GM10847 (cell line): ENCODE data around the gene CCNQ.

Experiments
- POLR2A ChIP-seq: IDR thresholded peaks from 2 replicates; pipeline ENCODE4 v1.6.1; 2011; ENCODE audit not compliant: insufficient read length; ENCODE audit errors: extremely low read depth

The CCNQ gene

DNA sequence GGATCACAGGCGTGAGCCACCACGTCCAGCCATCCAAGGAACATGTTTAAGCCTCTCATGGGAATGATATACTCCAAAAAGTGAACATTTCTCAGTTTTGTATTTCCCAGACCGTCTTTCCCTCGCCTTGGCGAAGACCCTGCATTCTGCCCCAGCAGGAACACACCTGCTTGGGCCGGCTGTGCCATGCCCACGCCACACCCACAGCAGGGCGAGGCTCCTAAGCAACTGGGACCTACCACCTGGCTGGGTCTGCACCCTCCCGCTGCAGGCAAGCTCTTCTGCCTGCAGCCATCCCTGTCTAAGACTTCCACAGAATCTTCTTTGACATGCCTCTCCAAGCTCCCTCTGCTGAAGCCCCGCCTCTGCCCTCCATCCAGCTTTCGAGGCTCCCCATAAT, 3.6 kb downstream of the CCNQ start:
- no peak for TF ChIP-seq POLR2A

DNA sequence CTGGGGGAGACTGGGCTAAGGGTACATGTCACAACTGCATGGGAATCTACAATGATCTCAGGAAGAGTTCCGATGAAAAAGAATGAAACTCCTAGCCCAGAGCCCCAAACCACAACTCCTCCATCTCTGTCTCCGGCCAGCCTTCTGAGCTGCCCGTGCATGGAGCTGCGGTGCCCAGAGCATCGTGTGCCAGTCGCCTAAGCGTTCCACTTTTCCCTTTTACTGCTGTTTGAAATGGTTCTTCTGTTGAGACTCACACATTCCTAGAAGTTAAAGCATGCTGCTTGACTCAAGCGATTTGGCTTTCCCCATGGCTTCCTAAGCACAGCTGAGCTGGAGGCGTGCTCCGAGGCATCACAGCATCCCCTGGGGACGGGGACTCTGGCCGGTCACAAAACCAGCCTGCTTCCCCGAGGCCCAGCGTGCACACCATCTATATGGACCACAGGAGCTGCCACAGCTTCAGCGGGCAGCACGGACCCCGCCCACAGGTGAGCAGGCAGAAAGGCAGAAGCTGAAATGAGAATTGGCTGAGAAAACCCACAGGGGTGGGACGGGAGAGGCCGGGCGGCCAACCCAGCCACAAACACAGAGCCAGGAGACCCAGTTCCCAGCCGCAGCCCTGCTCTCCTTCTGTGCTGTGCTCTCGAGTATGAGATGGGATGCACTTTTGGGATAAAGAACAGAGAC, 5.0 kb downstream of the CCNQ start:
- no peak for TF ChIP-seq POLR2A

DNA sequence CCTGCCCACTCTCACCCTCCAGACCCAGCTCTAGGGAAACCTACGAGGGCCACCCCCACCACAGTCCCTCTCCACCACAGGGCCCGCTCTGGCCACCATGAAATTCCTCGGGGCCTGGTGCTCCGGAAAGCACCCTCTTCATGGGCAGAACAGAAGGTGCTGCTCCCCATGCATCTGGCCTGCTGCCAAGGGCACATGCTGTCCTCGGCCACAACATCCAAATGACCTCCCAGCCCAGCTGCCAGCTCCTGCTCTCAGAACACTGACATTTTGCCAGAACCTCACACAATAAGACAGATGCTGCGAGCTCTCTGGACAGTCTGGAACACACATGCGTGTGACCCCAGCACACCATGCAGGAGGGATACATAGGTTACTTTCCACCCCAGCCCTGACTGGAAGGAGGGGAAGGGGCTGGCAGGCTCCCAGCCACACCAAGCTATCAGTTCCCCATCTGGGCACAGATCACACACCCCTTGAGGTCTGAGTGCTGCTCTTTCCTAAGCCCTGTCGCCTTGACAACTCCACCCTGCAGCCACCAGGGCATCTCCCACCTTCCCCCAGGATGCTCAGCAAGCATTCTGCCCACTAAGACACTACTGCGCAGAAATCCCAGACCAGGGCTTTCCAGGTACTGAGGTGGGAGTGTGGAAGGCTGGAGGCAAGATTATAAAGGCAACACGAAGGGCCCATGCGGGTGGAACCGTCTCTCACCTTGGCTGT, 5.8 kb downstream of the CCNQ start:
- TF ChIP-seq POLR2A, result no peak

DNA sequence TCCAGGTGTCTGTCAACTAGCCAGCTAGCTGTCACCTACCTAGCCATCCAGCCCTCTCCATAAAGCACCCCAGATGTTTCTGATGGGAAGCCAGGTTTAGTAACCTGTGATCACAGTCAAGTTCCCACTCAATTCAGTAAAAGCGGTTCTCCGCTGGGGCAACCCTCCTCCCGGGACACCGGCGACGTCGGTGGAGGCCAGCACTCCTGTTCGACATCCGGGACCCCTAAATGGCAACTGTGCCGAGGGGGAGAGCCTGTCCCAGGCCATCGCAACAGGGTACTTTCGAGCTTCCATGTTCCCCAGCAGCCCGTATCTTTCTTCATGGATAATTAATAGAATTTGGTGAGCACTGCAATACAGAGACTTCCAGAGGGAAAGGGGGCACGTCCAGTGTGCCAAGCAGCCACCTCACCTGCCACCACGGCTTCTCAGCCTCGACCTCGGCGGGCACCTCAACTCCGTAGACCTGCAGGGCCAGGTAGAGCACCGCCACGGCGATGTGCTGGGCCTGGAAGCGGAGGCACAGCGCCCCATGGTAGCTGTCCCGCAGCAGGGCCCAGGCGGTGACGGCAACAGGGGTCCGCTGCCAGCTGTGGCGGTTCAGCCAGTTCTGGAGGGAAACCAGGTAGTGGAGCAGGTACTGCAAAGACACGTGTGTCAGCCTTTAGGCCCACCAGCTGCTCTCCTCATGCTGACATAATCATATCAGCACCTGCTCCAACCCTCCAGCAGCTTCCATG, 6.7 kb downstream of the CCNQ start:
- TF ChIP-seq POLR2A, result no peak

DNA sequence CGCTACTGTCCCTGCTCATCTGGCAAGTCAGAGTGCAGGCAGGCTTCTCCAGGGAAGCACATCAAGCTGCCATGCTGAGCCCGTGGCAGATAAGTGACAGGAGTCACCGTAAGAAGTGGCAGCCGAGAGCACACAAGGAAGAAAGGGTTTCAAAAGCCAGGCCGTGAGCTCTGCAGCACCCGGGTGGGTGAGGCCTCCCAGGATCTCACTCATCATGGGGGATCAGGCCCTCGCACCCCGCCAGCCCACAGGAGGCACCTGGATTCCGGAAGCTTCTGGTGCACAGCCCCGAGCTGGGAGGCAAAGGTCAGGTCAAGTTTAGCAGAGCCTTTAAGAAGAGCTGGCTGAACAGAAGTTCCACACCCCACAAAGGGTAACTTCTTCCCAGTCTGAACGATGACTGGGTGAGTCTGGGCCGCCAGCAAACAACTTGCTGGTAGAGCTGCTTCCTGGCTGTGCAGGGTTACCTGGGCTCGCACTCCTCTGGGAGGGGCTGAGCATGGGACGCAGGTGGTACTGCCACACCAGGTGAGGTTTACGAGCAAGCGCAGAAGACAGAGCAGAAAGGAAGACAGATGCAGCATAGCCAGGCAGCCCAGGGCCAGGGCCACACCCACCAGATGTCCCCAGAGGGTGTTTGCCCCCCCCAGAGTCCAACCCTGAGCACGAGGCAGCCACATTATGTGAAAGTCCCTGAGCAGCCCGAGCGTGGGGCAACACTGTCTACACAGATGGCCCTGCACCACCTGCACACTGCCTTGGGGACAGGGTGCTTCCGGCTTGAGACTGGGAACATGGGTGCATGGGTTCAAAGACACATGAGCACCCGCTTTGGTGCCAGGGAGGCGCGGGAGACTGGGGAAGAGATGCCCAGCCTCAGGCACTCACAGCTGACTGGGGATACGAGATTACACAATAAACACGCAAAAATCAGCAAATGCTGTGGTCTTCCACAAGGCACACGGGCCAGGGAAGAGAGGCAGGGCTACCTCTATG, 7.7 kb downstream of the CCNQ start:
- no peak for TF ChIP-seq POLR2A

DNA sequence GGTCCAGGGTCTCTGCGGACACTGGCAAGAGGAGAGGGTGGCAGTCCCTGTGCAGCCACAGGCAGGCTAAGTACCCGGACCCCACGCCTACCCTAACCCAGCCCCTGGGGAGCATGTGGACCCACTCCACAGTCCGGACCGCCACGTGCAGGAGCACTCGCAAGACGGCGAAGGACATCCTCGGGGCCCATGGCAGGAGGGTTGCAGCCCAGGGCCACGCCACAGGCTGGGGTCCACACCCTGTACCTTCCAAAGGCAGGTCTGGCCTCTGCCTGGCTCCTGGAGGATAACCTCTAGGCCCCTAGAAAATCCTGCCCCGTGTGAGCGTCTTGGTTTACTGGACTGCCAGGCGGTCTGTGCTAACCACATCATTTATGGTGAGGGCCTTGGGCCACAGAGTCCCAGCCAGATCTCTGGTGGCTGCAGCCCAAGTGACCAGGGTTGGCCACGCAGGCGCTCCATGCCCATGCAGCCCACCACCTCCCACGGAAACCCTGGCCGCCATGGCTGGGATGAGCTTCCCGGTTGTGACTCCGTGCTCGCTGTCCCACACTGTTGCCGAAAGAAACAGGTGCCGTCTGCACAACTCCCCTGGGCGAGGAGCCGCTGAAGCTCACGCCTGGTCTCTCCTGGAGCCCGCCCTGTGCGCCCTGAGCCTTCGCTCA, 10.0 kb downstream of the CCNQ start:
- TF ChIP-seq POLR2A, result no peak

DNA sequence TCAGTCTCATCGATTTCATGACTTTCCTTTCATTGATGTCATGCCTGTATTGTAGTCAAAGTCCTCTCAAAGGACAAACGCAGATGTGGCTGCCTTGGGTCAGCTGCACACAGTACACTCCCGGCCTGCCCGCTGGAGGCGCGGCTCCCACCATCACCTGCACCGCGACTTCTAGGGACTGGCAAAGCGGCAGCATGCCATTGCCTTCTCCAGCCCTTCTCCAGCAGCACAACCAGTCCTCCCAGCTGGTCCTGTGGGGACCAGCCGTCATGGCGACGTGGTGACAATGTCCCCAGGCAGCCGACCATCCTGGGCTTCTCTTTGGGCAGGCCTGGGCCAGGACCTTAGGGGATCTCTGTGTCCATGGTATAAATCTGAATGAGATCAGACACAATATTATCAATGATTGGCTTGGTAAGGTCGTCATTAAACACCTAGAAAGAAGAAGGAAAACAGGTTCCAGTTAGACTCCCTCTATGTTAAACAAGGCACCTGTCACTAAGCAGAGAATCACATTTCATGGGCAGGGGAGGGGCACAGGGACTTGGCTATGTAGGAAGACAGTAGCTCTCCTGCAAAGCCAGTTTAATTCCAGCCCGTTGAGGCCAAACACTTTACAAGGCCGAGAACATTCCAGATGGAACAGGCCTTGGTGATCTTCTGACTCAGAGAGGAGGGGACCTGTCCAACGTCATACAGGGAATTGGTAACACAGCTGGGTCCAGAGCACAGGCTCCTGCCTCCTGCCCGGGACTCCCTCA, 10.7 kb downstream of the CCNQ start:
- TF ChIP-seq POLR2A, result no peak

DNA sequence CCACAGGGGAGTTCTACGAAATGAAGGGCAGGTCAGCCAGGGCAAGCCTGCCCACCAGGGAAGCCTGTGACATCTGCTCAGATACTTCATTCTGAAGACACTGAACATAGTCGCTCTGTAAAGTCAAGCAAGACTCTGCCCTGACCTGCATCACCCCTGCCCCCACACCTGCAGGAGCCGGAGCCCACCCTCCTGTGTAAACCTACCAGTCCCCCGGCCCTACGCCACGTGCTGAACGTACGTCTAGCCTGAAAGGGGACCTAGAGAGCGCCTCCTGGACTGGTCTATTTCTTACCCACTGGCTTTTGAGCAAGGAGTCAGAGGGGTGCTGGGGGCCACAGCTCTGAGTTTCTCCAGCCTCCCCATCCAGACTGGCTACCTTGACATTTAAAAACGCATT, 11.6 kb downstream of the CCNQ start:
- TF ChIP-seq POLR2A, result no peak

DNA sequence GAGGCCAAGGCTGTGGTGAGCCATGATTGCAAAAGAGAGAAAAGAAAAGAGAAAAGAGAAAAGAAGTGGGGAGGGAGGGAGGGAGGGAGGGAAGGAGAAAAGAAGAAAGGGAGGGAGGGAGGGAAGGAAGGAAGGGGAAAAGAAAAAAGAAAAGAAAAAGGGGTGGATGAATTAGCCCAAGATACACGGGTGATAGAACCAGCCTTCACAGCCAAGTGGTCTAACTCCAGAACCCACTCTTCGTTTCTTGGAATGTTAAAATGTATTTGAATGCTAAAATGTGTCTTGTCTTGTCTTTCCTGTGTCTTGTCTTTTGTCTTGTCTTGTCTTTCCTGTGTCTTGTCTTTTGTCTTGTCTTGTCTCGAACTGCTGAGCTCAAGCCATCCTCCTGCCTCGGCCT, 13.1 kb downstream of the CCNQ start:
- no peak for TF ChIP-seq POLR2A

DNA sequence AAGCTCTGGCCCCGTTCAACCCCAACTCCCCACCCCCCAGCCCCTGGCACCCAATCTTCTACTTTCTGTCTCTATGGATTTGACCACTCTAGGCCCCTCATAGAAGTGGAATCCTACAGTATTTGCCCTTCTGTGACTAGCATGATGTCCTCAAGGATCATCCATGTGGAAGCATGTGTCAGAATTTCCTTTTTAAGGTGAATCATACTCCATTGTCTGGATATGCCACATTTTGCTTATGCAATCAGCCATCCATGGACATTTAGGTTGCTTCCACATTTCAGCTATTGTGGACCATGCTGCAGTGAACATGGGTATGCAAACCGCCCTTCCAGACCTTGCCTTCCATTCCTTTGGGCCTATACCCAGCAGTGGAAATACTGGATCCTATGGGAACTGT, 15.5 kb downstream of the CCNQ start:
- TF ChIP-seq POLR2A, result no peak

DNA sequence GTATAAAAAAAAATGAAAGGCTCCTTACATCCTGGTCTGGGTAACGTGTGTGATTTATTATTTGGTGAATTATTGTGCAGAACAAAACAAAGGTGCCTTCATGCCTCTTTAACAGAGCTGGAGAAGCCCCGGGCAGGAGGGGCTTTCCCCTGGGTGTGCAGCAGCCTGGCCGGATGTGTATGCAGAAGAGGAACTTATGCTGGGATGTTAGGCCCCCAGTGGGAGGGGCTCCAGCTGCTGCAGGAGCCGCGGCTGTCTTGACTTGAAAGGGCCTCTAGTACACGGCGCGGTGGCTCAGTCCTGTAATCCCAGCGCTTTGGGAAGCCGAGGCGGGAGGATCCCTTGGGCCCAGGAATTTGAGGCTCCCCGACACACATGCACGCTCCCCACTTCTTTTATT, 16.0 kb downstream of the CCNQ start:
- no peak for TF ChIP-seq POLR2A

DNA sequence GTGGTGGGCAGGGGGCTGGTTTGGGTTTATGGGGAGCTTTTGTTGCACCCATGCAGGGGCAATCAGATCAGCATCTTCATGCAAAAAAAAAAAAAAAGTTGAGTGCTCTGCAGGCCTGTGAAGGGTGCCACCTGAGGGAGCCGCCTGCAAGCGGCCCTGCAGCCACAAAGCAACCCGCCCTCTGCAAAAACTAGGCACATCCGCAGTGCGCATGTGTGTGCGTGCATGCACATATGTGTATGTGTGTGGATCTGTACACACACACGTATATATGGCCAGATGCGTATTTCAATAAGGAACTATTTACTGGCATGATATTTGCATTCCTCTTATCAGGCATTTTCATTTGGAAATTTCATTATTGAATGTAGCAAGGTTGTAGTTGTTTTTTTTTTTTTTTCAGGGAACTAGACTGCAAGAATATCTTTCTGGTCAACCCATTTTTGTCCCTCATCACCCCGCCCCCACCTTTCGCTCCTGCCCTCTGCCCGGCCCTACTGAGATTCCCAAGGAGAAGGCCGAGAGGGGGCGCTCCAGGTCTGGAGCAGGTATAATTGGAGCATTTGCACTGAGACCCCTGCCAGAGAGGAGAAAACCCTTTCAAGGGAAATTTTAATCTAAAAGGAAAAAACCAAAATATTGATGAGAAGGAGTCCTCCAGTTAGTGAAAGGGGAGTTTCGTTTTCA, 18.1 kb downstream of the CCNQ start:
- TF ChIP-seq POLR2A, result no peak

DNA sequence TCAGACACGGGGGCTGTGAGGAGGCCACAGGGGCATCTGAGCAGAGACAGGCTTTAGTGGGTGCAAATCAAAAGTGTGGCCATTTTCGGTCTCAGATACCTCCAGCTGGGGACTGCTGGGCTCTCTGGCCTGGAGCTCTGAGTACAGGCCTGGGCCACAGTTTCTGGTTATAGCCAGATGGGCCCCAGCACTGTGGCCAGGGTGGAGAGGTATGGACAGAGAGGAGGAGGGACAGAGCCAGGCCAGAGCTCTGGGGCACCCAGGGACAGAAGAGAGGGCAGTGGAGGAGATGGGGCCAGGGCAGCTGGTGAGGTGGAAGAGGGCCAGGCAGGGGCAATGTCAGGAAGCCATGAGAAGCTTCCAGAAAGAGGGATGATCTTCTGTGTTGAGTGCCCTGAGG, 20.1 kb downstream of the CCNQ start:
- TF ChIP-seq POLR2A, result no peak
